A549 (cell line): ENCODE data around the gene GCG.

ENCODE experiments used
- BCL3 ChIP-seq: fragments of >200 bp; sonication (Bioruptor Twin); formaldehyde crosslinking; IDR thresholded peaks from 3 replicates; pipeline ENCODE4 v1.6.1; 2016
- BHLHE40 ChIP-seq: IDR thresholded peaks from 2 replicates; pipeline ENCODE4 v1.6.1; 2012; ENCODE audit warnings: low read depth, low read length, inconsistent platforms
- CHD2 ChIP-seq: fragments of 150-350 bp; IDR thresholded peaks from 2 replicates; pipeline ENCODE4 v1.6.1; 2014; ENCODE audit warnings: low read length; ENCODE audit not compliant: partially characterized antibody
- CTCF ChIP-seq: fragments of >200 bp; sonication (Bioruptor Twin); formaldehyde crosslinking; IDR thresholded peaks from 3 replicates; pipeline ENCODE4 v1.5.1; 2016
- ELK1 ChIP-seq: fragments of 150-350 bp; IDR thresholded peaks from 2 replicates; pipeline ENCODE4 v1.6.1; 2014; ENCODE audit warnings: low read depth, mild to moderate bottlenecking, low read length
- EP300 ChIP-seq, 2 experiments: fragments of >200 bp; sonication (Bioruptor Twin); formaldehyde crosslinking; IDR thresholded peaks; 2 replicates in 1 of 2; 3 replicates in 1 of 2; pipeline ENCODE4 v1.6.1; 2016 to 2017
- ESRRA ChIP-seq: fragments of 150-350 bp; IDR thresholded peaks from 2 replicates; pipeline ENCODE4 v1.6.1; 2014; ENCODE audit warnings: mild to moderate bottlenecking, low read length, borderline replicate concordance
- JUN ChIP-seq, 2 experiments: fragments of >200 bp; sonication (Bioruptor Twin); formaldehyde crosslinking; IDR thresholded peaks; 2 replicates in 1 of 2; 3 replicates in 1 of 2; pipeline ENCODE4 v1.6.1; 2016 to 2017
- MAFK ChIP-seq: fragments of 450-650 bp; IDR thresholded peaks from 2 replicates; pipeline ENCODE4 v1.6.1; 2014; ENCODE audit not compliant: partially characterized antibody
- MAX ChIP-seq: IDR thresholded peaks from 2 replicates; pipeline ENCODE4 v1.6.1; 2012
- MYC ChIP-seq: IDR thresholded peaks from 2 replicates; pipeline ENCODE4 v1.6.1; 2012; ENCODE audit warnings: mild to moderate bottlenecking, inconsistent platforms, low read length, improper control_type of control experiment, borderline replicate concordance
- POLR2A ChIP-seq: IDR thresholded peaks from 2 replicates; pipeline ENCODE4 v1.6.1; 2012; ENCODE audit warnings: mild to moderate bottlenecking, low read length
- RAD21 ChIP-seq, 2 experiments: fragments of >200 bp in 1 of 2; sonication (Bioruptor Twin) in 1 of 2; formaldehyde crosslinking in 1 of 2; IDR thresholded peaks in 1 of 2; conservative IDR thresholded peaks in 1 of 2; 2 replicates in 1 of 2; 3 replicates in 1 of 2; pipeline ENCODE4 v1.6.1; 2012 to 2018; ENCODE audit warnings: inconsistent platforms in 1 of 2
- REST ChIP-seq: fragments of 200-600 bp; sonication (generic); IDR thresholded peaks from 2 replicates; pipeline ENCODE4 v1.6.1; 2016; ENCODE audit warnings: antibody characterized with exemption, mild to moderate bottlenecking, moderate library complexity

- TF ChIP-seq CTCF (no peak), RAD21 (conservative IDR thresholded peaks at IDR 0.05 in 1 of 2, IDR thresholded peaks at IDR 0.05 in 1 of 2) (no peak), JUN (IDR thresholded peaks at IDR 0.05) (no peak), MYC (no peak), CHD2 (no peak), MAX (no peak), BCL3 (no peak), POLR2A (no peak), ELK1 (no peak), ESRRA (no peak), REST (no peak), EP300 (IDR thresholded peaks at IDR 0.05) (no peak), MAFK (no peak), BHLHE40 (no peak)
Measured at GRCh38 chr2:162115076-162115475, 37.0 kb downstream of the GCG start.
